CD4-positive, alpha-beta T cell treated with Interleukin-15 for 4 hours (primary cell): ENCODE data around the gene C6orf132.
"Not testable (repeated sequence)": the region's sequence is repeated elsewhere in the genome, so short reads cannot be mapped to it uniquely, and the experiment has no call there.

Experiments used
- DNase-seq: peaks from one replicate; pipeline ENCODE4 v3.0.0-alpha.2; 2020; ENCODE audit warnings: low spot score

The C6orf132 gene

DNA sequence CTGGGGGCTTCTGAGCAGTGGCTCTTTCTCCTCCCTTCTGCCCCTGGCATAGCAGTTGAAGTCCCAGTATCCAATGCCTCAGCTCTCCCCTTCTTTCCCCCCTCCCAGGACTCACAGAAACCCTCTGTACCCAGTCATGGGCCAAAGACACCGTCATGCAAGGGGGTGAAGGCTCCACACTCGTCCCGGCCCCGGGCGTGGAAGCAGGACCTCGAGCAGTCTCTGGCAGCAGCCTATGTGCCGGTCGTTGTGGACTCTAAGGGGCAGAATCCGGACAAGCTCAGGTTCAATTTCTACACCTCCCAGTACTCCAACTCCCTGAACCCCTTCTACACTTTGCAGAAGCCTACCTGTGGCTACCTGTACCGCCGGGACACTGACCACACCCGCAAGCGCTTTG lies 20.4 kb upstream of the C6orf132 start:
- DNase-seq: no peak

DNA sequence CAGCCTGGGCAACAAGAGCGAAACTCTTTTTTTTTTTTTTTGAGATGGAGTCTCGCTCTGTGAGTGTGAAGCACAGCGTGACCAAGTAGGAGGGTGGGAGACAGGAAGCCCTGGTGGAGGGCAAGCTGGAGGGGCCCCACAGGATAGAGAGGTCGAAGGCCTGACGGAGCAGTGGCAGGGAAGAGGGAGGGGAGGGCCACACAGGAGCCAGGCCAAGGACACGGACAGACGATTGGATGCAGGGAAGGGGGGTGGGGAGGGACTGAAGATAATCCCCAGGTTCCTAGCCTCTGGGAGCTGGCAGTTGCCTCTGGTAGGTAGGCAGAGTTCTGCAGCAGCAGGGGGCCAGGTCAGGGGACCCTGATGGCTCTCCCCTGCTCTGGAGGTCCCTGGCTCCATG lies 20.0 kb upstream of the C6orf132 start:
- no peak for DNase-seq

DNA sequence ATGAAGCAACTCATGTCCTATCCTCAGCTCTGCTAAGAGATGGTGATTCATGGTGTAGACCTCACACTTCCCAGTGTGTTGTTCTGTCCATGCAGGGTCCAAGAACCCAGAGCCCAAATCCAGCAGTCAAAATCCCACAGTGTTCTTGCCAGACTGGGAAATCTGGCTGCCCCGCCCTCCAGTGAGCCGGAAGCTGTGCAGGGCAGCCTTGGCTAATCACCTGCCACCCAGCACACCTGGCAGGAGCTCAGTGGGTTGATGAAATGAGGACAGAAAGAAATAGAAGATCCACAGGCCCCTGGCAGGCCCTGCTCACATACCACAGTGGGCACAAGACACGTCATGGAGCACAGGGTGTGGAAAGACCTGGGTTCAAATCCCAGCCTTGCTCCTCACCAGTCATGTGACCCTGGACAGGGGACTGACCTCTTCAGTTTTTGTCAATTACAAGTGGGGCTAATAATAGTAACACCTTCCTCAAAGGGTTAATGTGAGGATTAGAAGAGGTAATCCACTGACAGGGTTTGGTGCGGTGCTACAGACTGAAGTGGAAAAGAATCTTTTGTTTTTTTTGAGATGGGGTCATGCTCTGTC lies 17.1 kb upstream of the C6orf132 start:
- DNase-seq: no peak

DNA sequence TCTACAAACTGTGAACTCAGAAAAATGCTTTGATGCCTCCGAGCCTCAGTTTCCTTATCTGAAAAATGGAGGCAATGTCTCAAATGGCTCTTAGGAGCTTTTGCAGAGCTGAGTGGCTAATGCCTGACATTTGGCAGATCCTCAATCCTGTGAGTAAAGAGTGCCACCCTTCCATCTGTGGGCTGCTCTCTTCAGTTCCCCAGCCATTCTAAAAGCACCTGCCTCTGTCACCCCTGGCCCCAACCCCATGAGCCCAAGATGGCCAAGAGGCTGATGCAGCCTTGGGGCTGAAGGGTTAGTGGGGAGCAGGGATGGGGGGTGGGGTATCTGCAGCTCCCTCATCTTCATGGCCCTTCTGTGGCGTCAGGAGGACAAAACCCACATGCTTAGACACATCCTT lies 16.2 kb upstream of the C6orf132 start:
- no peak for DNase-seq

DNA sequence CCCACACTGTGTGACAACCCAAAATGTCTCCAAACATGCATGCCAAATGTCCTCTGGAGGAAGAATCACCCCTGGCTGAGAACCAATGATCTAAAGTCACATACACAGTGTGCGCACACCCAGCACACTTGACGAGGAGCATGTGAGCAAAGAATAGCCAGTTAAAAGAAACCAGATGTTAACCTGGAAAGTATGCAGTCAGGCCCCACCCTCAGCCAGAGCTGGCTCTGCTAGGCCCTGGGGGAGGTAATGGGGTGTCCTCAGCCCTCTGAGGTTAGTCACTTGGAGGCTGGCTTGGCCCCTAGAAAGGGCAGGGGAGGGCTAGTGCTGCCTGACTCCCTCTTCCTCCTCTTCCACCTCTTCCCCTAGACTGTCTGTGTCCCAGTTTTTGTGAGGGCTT lies 15.6 kb upstream of the C6orf132 start:
- DNase-seq: no peak

DNA sequence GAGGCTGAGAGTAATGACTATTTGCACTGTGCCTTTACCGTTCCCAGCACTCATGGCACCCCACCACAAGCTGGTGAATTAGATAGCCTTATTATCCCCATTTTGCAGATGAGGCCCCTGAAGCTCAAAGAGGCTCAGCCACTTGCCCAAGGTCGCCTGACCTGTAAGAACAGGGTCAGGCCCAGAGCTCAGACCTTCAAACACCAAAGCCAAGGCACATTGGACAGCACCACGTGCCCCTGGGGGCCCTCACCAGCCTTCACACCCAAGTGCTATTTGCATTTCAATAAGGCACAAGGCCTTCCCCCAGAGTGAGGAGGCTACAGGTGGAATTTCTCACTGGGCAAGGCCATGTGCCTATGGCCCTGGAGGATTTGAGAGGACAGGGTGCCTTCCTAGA lies 14.2 kb upstream of the C6orf132 start:
- no peak for DNase-seq

DNA sequence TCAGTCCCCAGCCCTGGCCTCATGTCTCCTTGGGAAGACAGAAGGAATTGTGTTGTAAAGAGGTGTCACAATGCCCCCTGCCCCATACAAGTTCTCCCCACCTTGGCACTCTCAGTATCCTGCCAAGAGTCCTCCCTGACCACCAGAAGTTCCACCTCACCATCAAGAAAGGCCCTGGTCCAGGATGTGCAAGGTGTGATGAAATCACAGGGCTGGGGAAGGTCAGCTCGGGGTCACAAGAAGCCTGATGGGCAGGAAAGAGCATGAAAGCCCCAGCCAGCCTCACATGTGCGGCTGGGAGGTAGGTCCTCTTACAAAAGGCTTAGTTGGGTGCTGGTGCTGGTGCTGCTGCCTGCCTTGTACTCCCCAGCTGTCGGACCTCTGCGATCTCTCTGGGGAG lies 12.9 kb upstream of the C6orf132 start:
- no peak for DNase-seq

DNA sequence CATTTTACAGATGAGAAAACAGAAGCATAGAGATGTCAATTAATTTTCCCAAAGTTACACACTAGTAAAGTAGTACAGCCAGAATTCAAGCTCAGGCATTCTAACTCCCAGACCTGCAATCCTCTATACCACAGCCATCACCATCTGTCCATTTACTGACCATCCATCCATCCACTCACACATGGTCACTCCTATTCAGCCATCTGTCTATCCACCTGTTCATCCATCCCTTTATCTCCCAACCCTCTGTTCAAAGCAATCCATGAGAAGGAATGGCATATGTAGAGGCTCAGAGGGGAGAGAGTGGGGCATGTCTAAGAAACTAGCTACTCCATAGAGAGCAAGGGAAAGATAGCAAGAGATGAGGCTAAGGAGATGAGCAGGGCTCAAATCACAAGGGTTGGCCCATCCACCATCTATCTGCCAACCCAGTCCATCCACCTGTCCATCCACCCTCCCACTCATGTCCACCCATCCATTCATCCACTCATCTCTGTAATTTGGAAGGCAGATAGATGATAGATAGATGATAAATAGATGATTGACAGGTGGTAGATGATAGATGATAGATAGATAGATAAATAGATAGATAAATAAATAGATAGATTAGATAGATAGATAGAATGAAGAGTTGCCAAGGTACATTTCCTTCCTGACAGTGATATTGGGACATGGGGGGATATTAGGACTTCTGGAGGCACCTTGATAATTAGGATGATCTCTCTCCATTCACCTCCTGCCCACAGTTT lies 12.2 kb upstream of the C6orf132 start:
- DNase-seq: no peak

DNA sequence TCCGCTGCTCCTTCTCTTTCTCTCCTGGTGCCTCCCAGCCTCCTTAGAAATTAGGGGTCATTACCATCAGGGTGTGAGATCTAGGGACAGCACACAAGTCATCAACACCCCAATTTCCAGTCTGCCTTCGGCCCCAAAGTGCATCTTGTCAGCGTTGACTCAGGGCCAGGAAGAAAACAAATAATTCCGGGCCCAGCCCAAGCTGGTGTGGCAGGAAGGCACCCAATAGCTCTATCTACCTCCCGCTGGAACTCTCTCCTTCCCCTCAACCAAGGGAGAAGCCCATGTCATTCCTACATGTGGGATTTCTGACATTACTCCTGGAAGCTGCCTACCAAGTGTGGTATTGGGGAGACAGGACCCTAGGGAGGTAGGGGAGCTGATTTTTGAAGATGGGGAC lies 11.5 kb upstream of the C6orf132 start:
- no peak for DNase-seq

DNA sequence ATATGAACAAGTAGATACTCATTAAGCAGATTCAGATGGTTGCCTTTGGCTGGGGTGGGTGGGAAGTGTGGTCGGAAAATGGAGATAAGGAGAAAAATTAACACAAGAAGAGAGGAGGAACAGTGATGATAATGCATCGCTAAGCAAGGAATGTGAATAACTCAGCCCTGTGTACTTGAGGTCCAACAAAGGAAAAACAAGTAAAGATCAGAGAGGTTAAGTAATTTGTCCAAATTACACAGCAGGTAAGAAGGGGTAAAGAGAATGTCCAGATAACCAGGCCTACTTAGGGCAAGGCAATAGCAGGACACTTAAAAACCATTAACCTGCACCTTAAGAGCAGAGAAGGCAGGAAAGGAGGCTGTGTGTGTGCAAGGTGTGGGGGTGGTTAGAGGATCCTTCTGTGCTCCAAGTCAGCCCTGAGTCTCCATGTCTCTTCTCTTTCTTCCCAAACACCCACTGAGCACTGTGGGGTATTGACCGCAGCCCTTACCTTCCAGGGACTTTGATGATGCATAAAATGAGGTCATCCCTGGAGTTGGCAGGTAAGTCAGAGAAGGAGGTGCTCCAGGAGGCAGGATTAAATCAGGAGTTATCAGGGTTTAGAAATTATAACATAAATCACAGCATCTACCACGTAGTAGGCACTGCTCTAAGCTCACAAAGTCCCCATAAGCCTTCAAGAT lies 10.3 kb upstream of the C6orf132 start:
- DNase-seq: not testable (repeated sequence)

DNA sequence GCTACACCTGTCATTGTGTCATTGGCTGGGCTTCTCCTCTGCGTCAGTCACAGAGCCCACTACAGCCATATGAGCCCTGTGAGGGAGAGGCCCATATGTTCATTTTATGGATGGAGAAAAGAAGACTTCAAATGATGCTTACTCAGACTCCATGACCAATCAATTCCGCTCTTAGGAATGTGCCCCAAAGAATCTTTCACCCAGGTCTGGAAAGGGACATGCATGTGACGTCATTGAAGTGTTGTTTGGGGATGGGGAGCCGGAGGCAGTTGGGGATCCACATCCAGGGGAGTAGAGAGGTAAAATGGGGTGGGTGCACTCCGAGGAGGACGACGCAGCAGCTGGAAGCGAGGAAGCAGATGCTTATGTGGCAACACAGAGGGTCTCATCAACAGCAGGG lies 9.6 kb upstream of the C6orf132 start:
- DNase-seq: no peak

DNA sequence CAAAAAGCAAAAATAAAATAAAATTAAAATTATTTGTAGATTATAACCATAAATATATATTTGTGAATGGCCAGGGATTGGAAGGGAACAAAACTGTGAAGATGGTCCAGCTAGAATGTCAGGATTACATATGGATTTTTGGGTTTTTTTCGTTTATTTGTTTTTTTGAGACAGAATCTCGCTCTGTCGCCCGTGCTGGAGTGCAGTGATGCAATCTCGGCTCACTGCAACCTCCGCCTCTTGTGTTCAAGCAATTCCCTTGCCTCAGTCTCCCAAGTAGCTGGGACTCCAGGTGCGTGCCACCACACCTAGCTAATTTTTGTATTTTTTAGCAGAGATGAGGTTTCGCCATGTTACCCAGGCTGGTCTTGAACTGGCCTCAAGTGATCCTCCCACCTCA lies 7.8 kb upstream of the C6orf132 start:
- DNase-seq: no peak

DNA sequence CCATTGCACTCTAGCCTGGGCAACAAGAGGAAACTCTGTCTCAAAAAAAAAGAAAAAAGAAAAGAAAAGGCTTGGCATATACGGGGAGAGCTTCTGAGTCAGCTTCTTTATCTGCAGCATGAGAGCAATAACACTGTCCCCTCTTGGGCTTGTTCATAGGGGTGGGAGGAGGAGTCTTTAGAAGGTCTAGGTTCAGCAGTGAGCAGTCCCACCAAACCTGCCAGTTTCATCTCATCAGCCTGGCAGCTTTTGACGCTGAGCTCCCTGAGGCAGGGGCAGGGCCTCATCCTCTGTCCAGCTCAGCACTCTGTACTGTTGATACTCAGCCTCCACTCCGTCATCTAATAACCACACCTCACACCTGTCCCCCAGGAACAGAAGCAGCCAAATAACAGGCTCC lies 5.6 kb upstream of the C6orf132 start:
- DNase-seq: no peak

DNA sequence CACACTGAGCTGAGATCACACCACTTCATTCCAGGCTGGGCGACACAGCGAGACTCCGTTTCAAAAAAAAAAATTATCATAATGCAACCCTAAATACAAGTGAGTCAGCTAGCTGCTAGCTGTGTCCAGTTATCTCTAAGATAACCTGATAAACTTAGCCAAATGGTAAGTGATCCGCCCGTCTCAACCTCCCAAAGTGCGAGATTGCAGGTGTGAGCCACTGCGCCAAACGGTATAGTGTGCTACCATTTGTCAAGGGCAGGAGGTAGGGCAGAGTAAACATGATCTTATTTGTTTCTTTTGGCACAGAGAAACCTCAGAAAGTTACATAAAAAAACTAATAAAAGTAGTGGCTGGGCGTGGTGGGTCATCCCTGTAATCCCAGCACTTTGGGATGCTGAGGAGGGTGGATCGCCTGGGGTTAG lies 4.7 kb upstream of the C6orf132 start:
- DNase-seq: no peak

DNA sequence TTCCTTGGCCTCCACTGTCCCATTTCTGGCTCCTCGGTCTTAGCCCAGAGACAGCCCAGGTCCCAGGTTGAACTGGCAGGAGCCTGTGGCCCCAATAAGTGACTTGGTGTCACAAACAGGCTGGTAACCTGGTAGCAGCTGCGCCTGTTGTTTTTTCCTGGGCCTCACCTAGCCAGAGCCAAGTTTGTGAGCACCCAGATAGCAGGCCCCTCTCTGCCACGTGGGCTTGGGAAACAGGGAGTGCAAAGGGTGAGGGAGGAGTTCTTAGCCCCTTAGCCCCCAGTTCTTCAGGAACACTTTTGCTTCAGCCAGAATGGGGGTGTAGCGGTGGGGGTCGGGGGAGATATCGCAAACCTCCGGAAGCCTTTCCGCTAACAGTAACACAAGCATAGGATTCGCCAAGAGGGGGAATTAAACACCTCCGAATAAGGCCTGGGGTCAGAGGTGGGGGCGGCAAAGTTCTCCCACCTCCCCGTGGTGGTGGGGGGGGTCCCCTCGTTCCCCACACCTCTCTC lies 760 bp downstream of the C6orf132 start:
- no peak for DNase-seq

DNA sequence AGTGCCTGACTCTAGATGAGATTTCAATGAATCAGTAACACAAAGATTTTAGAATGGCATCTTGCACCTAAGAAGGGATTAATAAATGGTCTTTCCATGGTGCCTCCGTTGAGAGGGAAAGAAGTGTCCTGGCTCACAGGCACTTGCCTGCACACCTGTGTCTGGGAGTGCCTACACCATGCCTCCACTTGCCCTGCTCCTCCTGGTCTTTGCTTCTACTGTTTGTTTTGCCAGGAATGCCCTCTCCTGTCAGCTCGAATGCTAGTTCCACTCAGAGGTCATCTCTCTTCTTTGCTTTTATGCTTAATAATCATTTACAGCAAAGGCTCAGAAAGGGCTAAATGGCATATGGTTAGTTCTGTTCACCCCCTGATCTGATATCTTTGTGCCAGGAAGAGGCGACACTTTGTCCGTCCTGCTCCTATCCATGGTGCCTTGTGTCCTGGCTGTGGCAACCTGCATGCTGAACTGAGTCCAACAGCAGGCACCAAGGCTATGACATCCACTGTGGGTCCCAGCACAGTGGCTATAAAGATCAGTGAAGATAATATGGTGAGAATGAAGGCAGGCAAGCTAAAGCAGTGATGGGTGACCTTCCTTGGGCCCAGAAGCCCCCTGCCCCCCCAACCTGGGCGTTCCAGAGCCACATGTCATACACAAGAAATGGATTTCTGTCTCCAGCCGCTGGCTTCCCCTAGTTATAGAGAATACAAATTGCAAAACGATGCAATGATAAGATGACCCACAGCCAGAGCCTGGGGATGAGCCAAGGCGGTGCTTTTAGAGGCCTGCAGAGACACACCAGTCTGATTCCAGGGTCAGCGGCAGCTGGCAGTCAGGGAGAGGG lies 1.4 kb downstream of the C6orf132 start:
- DNase-seq: no peak

DNA sequence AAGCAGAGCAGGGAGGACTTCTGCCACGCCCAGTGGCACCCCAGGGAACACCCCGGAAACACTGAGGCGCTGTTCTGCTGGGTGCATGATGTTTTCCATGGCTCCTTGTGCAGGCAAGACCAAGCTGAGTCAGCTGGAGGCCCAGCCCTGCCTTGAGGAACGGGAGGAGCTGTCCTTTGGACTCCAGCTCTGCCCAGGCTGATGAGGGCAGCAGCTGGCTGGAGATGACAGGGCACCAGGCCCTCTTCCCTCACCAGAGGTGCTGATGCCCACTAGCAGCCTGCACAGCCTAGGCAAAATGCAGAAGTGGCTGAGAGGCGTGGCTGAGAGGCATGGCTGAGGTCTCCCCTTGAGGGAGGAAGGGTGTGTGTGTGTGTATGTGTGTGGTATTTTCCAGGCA lies 2.4 kb downstream of the C6orf132 start:
- DNase-seq: no peak

DNA sequence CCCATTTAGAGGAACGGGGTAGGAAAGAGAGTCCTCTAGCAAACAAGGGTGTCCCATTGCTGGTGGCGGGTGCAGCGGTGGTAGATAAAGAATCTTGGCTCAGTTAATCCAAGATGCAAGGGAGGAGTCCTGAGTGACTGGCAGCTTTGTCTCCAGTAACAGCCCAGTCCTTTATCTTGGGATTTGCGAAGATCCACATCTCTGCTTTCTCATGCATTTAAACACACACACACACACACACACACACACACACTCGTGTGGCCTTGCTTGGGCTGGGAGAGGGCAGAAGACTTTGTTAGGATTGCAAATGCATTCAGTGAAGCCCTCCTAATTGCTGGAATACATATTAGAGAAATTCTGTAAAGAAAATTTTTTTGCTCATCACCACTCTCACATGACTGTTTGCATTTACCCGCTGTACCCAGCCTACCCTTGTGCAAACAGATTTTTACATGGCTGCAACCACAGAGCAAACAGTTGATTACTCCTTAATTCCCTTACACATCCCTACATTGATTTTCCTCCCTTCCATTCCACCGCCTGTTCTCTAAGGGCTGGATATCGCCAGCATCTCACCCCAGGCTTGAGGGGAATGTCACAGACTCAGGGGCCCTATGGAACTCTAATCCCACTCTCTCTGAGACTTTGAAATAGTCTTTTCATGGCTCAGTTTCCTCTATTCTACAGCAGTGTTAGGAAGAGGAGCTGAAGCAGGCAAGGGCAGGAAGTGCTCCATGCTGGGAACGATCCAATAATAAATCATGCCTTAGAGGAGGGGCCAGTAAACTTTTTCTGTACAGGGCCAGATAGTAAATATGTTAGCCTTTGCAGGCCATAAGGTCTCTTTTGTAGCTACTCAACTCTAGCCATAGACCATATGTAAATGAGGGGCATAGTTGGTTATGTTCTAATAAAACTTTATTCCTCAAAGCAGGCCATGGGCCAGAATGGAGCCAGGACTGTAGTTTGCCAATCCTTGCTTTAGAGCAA lies 3.5 kb downstream of the C6orf132 start:
- DNase-seq: no peak

DNA sequence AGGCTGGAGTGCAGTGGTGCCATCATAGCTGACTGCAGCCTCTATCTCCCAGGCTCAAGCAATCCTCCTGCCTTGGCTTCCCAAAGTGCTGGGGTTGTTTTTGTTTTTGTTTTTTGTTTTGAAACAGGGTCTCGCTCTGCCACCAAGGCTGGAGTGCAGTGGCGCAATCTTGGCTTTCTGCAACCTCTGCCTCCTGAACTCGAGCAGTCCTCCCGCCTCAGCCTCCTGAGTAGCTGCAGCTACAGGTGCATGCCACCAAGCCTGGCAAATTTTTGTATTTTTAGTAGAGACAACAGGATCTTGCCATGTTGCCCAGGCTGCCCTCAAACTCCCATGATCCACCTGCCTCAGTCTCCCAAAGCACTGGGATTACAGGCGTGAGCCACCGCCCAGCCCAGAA lies 4.2 kb downstream of the C6orf132 start:
- no peak for DNase-seq

DNA sequence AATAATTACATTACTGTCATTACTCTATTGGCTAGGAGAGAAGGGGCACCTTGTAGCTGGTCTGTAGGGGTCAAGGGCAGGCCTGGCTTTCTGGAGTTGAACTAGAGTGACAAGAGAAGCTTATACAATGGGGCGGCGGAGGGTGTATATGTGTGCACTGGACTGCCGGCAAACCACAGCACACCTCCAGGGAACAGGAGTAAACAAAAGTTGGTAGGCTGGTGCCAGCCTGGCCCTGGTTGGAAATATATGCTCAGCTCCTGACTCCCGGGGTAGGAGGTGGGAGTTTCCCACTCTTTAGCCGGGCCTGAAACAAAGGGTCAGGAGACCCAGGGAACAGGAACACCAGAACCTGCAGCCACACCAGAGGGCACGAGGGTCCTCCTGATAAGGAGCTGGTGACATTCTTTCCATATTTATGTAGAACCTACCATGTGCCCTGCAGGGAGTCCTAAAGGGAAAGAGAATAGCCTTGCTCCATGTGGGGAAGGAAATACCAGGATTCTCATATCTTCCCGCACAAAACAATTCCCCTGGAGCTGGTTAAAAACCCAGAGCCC lies 5.1 kb downstream of the C6orf132 start:
- no peak for DNase-seq
